Retina (tissue), 1 donor: Measurements from ENCODE around the gene PRKAG3.
A peak's percentile ranks its signal among the peaks of the same experiment; 100 is the strongest.

Source experiments
- DNase-seq: peaks from one replicate; pipeline ENCODE4 v3.0.0-alpha.2; 2016

Gene PRKAG3

DNA sequence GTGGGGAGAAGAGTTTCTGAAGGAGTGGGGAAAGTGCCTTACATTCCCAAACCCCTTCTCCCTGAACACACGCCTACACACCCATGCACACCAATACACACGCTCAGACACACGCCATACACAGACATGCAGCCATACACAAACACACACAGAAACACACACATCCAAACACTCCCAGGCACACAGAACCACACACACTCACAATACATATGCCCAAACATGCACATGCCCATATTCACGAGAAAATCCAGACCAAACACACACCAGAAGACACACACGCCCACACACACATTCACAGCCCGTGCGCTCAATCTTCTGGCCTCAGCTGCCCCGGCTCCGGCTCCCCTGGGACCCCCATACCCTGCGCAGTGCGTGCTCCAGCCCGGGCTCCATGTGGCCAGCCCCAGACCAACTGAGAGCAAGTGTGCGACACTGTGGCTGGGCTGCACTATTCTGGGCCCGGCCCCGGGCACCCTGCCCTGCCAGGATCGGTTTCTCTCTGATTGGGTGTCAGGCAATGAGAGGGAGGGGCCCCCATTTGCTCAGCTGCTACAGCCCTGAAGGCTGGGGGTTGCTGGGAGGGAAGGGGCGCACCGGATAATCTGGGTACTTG, at the start of gene PRKAG3:
TSS of gene PRKAG3 (minus strand) at position 426 of the 613 bp plus-strand sequence.
- DNase-seq: no peak

DNA sequence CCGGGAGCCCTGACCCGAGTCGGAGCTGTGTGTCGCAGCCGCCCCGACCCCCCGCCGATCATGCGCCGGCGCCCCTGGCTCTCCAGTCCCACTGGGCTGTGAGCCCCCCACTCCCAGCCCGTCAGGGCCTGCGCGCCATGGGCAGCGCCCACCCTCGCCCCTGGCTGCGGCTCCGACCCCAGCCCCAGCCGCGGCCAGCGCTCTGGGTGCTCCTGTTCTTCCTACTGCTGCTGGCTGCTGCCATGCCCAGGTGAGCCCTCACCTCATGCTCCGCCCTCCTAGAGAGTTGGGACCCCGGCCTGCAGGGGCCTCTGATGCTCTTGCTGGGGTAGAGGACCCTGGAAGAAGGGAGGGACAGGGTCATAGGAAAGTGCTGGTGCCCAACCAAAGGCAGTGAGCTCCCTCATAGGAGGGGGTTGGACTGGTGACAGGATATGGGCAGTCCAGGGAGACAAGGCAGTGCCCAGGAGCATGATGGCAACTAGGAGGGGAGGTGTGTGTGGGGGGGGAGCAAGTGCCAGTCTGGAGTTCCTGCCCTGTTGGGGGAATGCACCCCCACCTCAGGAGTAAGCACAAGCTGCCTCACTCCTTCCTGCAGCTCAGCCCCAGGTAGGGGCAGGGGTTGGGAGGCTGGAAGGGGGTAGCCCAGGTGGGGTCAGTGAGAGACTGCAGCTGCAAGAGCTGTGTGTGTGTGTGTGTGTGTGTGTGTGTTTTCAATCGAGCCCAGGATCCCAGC, 49.4 kb upstream of the PRKAG3 start:
- no peak for DNase-seq

DNA sequence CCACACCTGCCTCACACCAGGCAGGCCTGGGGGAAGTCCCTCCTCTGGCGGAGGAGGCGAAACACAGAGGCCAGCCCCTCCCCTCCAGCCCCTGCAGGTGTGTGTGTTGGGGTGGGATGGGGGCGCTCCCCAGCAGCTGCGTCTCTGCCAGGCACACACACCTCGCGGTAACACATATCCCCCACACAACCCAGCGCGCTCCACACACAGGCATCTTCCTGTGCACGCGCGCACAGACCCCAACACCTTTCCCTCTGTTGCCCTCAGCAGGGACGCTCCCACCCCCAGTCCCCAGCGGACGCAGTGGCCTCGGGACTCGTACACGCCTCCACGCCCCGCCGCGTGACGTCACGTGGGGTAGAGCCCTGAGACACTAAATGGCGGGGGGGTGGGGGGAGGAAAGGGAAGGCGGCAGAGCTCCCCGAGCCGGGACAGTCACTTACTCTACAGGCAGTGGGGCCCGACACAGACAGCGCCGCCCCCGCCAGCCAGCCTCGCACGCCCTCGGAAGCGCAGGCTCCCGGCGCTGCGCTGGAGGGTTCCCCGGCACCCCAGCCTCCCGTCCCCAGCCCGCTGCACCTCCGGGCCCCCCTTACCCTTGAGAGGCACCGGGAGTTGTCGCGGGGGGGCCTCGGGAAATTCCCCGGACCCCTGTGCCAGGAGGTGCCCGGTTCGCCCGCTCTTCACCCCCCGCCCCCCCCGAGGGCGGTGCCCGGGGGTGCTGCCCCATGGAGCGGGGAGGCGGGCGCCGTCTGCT, 48.7 kb upstream of the PRKAG3 start, which contains the start of gene WNT10A:
TSS of gene WNT10A (plus strand) at position 751 of the 757 bp plus-strand sequence. CDS start 144 bp downstream, outside the sequence.
- peak; percentile 48 for DNase-seq

DNA sequence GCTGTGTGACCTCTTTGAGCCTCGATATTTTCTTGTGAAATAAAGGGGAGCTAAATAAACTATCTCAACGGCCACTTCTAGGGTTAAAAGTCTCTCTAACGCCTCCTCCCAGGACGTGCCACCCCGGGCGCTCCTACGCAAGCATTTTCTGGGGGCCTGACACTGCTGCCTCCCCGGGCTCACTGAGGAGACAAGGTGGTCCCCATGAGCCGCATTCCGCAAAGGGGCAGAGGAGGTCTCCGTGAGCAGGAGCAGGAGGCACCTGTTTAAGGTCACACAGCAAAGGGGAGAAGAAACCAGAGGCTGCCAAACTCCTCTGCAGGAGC, 48.1 kb upstream of the PRKAG3 start:
- peak; percentile 39 for DNase-seq

DNA sequence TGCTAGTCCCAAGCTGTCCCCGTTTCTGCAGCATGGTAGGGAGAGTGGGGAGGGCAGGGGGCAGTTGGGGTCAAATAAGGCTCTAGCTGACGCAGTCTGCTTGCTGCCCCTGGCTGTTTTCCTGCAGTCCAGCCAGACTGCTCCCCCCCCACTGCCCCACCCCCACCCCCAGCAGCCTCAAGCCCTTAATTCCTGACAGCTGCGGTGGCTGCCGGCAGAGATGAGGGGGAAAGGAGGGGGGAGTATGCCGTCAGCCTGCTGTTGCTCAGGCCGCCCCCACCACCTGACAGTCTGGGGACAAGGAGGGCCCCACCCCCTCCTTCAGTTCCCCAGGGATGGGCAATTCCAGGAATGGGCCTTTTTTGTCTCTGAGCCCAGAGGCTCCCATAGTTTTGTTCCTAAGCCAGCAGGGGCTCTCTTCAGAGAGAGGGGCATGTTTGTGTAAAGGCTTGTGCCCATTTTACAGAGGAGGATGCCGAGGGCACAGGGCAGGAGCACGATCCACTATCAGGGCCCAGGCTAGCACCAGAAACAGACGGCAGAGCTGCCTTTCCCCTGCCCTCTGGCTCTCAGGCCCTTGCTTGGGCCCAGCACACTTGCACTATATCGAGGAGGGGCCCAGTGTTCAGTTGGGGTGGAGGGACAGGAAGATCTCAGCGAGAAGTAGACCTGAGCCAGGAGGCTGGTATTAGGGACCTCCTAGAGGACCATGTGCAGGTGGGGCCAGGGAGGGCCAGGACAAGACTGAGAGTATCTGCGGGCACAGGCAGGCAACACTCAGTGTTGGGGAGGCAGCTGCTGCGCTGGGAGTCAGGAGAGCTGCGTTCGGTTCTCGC, 47.5 kb upstream of the PRKAG3 start:
- DNase-seq: no peak

DNA sequence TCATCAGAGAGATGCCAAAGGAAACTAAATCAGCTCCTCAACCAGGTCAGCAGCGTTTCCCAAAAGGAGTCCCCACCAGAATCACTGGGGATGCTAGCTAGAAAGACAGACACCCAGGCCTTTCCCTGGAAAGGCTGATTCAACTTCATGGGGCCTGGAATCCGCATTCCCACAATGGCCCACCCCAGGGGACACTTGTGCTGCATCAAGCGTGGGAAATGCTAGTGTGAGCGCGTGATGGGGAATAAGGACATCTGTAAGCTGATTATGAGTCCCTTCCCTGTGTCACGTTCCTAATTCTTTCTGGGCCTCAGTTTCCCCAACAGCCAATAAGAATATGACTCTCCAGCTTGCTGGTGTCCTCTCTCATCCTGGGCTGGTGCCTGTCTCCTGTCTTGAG, 46.9 kb upstream of the PRKAG3 start:
- no peak for DNase-seq

DNA sequence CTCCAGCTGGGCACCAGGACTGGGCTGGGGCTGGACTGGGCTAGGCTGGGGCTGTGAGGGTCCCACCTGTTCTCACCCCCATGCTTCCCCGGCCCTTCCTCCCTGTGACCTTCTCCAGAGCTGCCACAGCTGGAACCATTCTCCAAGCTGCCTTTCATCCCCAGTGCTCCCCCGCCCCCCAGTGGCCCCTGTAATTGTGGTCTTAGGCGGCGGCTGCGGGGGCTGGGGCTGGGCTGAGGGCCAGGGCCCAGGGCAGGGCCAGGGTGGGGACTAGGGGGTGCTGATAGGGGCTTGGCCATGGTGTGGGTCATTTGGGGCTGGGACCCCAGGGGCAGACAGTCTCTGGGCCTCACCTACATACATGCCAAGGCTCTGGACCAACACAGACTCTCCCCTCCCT, 46.3 kb upstream of the PRKAG3 start:
- no peak for DNase-seq

DNA sequence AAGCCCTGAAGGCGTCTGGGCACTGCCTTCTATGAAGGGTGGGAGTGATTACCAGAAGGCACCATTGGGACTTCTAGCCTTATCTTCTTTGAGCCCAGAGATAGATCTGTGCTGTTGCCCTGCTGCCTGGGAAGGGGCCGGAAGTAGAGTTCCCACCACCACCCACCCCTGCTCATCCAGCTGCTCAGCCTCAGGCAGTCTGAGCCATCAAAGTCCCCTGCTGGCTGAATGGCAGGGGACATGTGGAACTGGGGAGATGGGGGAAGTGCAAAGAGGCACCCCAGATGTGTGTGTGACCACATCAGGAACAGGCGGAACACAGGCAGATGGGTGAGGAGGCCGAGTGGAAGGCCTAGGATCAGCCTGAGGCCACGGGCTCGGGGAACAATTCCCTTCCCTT, 45.7 kb upstream of the PRKAG3 start:
- DNase-seq: no peak

DNA sequence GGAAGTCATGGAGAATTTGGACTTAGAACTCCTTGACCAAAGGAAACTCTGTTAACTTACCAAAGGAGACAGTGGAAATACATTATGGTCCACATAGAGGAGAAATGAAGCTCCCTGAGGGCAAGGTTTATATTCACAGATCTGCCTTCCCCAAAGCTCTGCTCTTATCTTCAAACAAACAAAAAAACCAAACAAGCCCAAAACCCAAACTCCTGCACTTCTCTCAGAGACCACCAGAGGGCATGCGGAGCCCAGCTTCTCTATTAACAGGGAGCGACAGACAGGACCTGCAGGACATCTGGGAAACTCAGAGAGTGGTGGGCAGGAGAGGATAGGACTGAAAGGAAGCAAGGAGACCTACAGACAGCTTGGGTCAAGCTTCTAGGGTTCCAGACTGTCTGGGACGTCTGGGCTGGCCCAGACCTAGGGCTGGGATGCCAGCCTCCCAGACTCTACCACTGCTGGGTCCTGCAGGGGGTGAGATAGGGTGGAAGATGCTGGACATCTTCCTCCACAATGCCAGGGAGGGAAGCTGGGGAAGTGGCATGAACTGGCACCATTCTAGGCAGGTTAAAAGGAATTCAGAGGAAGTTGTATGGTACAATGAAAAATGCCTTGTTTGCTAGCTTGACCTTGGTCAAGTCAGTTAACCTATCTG, 45.1 kb upstream of the PRKAG3 start:
- DNase-seq: peak; percentile 93

DNA sequence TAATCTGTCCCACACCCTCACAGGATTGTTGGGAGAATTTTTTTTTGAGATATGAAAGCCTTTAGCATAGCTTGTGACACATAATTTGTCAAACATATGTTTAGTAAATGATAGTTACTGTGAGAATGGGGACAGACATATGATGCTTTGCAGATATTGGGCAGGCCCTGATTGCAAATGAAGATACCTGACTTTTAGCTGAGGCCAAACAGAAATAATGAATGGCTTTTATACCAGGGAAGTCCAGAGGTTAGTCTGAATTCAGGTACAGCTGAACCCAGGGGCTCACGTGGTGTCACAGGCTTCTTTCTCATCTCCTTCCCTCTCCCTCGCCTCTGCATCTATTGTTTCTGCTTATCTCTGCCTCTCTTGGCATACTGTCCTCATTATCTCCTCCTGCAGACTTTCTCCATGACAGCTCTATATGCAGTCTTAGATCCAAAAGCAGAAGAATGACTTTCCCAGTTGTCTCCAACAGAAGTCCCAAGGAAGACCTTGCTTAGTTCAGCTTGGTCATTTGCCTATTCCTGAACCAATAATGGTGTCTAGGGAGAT, 44.2 kb upstream of the PRKAG3 start:
- DNase-seq: no peak

DNA sequence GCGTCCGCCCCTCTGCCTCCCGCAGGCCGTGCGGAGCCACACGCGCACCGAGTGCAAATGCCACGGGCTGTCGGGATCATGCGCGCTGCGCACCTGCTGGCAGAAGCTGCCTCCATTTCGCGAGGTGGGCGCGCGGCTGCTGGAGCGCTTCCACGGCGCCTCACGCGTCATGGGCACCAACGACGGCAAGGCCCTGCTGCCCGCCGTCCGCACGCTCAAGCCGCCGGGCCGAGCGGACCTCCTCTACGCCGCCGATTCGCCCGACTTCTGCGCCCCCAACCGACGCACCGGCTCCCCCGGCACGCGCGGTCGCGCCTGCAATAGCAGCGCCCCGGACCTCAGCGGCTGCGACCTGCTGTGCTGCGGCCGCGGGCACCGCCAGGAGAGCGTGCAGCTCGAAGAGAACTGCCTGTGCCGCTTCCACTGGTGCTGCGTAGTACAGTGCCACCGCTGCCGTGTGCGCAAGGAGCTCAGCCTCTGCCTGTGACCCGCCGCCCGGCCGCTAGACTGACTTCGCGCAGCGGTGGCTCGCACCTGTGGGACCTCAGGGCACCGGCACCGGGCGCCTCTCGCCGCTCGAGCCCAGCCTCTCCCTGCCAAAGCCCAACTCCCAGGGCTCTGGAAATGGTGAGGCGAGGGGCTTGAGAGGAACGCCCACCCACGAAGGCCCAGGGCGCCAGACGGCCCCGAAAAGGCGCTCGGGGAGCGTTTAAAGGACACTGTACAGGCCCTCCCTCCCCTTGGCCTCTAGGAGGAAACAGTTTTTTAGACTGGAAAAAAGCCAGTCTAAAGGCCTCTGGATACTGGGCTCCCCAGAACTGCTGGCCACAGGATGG, 42.0 kb upstream of the PRKAG3 start:
- DNase-seq: peak; percentile 75

DNA sequence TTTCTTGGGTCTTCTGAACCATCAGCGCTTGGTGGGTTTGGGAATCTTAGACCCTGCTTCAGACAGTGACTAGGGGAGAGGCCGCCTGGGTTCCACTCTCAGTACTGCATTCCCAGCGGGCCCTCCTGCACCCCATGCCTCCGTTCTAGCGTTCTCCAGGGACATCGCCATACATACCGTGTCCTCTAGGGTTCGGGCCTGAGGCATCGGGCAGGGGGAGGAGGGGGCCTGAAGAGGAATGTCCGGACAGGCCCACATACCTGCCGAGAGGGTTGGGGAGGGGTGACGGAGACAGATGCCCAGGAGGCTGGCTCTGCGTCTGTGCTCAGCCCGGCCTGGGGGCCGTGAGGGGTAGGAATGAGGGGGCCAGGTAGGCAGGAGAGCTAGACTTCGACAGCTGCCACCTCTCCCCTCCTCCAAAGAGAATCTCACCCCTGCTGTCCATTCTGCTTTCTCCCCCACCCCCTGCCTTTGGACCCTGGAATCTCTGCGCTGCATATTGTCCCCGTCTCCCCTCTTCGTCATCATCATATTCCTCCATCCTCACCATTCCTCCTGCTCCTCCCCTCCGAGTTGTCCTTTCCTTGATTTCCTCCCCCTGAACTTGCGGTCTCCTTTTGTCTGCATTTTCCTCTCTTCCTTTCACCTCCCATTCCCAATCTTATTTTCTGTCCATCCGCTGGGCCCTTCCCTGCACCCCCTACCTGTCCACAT, 41.2 kb upstream of the PRKAG3 start:
- DNase-seq: no peak

DNA sequence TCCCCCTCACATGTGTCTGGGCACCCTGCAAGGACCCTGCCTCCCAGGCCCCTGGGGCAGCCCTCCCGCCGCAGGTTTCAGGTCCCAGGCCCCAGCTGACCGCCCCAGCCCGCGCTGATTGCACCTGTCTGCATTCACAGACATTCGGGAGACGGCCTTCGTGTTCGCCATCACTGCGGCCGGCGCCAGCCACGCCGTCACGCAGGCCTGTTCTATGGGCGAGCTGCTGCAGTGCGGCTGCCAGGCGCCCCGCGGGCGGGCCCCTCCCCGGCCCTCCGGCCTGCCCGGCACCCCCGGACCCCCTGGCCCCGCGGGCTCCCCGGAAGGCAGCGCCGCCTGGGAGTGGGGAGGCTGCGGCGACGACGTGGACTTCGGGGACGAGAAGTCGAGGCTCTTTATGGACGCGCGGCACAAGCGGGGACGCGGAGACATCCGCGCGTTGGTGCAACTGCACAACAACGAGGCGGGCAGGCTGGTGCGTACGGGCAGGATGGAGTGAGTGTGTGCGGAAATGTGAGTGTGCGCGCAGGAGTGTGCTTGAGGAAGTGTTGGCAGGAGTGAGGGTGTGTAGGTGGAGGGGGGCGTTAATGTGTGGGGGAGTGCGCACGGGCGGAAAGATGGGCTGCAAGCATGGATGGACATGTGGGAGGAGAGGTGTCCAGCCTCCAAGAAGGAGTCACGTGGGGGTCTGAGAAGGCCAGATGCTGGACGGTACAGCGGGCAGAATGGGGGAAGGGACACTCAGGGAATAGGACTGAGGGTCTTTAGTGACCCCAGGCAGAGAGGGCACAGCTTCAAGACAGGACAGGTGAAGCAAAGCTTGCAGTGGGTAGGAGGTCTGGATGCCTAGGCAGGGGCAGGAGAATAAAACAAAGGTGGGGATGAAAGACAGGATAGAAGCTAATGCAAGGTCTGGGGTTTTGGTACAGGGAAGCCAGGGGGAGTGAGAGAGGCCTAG, 40.0 kb upstream of the PRKAG3 start:
- no peak for DNase-seq

DNA sequence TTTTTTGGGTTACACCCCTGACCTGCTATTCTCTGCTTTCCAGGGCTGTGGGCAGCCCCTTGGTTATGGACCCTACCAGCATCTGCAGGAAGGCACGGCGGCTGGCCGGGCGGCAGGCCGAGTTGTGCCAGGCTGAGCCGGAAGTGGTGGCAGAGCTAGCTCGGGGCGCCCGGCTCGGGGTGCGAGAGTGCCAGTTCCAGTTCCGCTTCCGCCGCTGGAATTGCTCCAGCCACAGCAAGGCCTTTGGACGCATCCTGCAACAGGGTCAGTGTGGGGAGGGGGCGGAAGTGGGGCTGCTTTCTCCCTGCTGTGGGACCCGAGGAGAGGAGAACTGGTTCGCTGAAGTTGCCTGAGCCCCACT, 39.4 kb upstream of the PRKAG3 start:
- DNase-seq: no peak

DNA sequence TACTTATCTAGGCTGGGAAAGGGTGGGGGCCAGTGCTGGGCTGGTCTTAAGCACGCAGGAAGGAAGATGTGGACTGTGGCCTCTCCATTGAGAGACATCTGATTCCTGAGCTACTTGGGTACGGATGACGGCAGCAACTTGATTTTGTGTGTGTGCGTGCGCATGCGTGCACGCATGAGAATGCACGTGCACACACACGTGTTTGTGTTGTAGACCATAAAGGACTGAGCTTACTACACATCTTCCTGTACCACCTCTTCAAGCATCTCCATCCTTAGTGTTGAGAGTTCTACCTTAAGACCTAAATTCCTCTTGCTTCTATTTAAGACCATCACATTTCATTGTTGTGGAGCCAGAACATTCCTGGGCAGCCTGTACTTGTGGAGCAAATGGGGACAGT, 37.5 kb upstream of the PRKAG3 start:
- DNase-seq: no peak

DNA sequence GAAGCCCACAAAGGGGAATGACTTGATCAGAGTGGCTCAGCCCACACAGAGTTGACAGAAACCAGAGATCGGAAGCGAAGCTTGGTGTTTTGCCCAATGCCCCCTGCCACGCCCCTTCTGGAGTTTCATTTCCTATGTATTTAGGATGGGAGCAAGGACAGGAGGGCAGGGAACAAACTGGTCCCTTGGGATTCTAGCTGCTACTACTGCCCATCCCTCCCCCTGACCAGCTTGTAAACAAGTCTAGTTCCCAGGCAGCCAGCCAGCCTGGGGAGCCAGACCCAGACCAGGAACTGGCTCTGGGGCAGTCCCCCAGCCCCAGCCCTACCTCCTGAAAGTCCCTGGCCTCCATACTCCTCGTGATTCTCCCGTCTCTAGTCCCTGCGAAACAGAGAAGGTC, 36.3 kb upstream of the PRKAG3 start:
- DNase-seq: no peak

DNA sequence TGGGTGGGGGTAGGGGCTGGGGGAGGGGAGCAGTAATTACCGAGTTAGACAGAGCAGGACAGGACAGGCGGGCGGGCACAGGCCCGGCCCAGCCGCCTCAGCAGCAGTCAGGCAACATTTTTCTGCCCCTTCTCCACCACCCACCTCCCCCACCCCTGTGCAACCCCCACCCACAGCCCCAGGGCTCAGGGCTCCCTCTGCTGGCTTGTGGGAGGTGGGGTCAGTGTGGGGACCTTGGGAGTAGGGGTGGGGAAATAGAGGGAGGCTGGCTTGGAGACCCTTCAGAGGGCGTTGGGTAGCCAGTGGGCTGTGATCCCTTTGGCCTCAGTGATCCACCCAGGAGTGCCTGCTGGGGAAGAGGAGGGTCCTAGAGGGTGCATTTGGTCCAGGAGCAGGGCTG, 34.4 kb upstream of the PRKAG3 start:
- DNase-seq: no peak

DNA sequence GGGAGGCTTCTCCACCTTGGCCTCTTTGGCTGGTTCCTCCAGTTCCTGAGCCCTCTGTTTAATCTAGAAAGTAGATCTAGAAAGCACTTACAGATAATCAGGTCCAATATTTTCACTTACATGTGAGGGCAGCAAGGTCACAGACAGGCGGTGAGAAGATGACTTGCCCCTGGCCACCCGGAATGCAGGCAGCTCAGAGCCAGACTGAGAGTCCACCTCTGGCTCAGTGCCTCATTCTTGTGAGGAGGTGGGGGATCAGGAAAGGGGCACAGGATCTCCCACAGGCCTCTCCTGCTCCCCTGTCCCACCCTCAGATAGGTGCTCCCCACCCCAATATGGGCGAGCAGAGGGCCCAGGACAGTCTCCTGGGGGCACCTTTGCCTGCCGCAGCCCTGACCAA, 33.8 kb upstream of the PRKAG3 start:
- peak; percentile 0 for DNase-seq

DNA sequence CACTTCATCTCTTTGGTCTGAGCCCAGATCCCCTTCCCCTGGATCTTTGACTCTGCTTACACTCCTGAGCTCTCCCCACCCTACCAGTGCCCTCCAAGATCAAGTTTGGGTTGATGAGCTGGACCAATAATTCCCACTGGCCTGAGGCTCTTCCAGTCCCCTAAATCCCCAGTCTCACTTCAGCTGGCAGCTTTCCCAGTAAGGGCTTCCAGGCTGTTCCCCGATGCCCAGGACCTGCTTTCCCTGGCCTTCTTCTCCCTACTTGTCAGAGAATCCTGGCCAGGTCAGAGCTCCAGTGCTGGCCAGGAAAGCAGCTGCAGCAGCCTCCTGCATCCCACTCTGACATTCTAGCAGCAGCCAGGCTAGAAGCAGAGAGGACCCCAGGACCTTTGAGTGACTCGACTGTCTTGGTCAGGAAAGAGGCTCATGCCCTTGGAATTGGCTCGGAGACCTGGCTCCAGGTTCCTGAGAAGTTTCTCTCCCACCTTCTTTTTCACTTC, 31.5 kb upstream of the PRKAG3 start:
- DNase-seq: no peak
